ENCODE data around the gene VKORC1. TPM values are rescaled to one million over a fixed set of nuclear protein-coding genes. Genes with fewer than 3 reads are reported as not detected.

Gene VKORC1
- polyA plus RNA-seq, 1 of the 3 experiments (the other 2 are of a cell fraction): 434 TPM

DNA sequence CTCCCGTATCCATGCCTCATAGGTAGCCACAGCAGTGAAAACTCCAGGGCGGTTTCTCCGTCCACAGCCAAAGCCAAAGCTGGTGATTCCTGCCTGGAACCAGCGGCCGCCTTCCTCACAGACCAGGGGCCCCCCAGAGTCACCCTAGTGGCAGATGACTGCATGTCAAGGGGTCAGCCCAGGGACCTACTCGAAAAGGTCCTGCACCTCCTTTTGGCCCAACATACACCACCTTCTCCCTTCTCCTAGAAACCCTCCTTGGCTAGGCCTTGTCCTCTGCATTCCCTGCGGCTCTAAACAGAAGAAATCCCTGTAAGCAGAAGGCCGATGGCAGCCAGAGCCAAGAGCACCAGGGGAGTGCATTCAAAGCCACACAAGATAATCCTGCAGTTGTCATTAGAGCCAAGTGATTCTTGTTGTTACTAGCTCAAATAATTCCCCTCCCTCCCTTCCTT is 49.1 kb upstream of the VKORC1 start:
- Histone ChIP-seq H3K4me3 (ENCODE audit: low read depth in 2 of 2, low read length in 1 of 2) (no peak overlapping the region), H3K27me3 (ENCODE audit: insufficient read depth) (no peaks in the 10 kb centered on the region), H3K9me3 (no peaks in the 10 kb centered on the region), H4K20me1 (ENCODE audit: insufficient read depth) (no peaks in the 10 kb centered on the region), H3K9me2 (no peaks in the 10 kb centered on the region), H3K4me2 (no peak overlapping the region), H3K27ac (ENCODE audit: low read depth in 2 of 2, low read length in 1 of 2) (no peak overlapping the region), H3K4me1 (ENCODE audit: control insufficient read depth in 1 of 2, insufficient read depth in 2 of 2, low read depth in 1 of 2, low read length in 1 of 2) (peaks cover 12 to 18% of the 10 kb centered on the region in 2 experiments; a peak in 2 of 4 replicates), H3K9ac (no peak overlapping the region), H3K79me2 (ENCODE audit: insufficient read depth) (no peaks in the 10 kb centered on the region), H2AFZ (ENCODE audit: low read depth) (no peak overlapping the region), H3F3A (replicated peaks; ENCODE audit: insufficient read depth) (peaks cover 10% of the 10 kb centered on the region), H3K36me3 (replicated peaks in 1 of 2; ENCODE audit: control insufficient read depth in 1 of 2, insufficient read depth in 2 of 2, low read length in 1 of 2) (no peaks in the 10 kb centered on the region)
- DNase-seq: no peak
- POLR2A ChIA-PET: interaction anchor here (2.5 to 2.7 kb wide), 3 partner anchors 26 to 70 kb away, joined by 15 to 43 read pairs (median 24); partner anchors contain the start of genes FUS, KAT8, ZNF646 and ZNF668
- WGBS (ENCODE audit: low lambda C conversion rate): 95% methylated on average over 2 of the region's 8 CpGs
- CTCF ChIA-PET: interaction anchor here (0.6 to 4.6 kb wide), 16 partner anchors 8 to 327 kb away, joined by 3 to 38 read pairs (median 12); partner anchors contain the start of genes ARMC5, HSD3B7, KAT8 and PRSS36
- TF ChIP-seq TAF1 (IDR thresholded peaks at IDR 0.05; ENCODE audit: borderline replicate concordance, low read depth, low read length): no peak
- TF ChIP-seq, protein P1, sequence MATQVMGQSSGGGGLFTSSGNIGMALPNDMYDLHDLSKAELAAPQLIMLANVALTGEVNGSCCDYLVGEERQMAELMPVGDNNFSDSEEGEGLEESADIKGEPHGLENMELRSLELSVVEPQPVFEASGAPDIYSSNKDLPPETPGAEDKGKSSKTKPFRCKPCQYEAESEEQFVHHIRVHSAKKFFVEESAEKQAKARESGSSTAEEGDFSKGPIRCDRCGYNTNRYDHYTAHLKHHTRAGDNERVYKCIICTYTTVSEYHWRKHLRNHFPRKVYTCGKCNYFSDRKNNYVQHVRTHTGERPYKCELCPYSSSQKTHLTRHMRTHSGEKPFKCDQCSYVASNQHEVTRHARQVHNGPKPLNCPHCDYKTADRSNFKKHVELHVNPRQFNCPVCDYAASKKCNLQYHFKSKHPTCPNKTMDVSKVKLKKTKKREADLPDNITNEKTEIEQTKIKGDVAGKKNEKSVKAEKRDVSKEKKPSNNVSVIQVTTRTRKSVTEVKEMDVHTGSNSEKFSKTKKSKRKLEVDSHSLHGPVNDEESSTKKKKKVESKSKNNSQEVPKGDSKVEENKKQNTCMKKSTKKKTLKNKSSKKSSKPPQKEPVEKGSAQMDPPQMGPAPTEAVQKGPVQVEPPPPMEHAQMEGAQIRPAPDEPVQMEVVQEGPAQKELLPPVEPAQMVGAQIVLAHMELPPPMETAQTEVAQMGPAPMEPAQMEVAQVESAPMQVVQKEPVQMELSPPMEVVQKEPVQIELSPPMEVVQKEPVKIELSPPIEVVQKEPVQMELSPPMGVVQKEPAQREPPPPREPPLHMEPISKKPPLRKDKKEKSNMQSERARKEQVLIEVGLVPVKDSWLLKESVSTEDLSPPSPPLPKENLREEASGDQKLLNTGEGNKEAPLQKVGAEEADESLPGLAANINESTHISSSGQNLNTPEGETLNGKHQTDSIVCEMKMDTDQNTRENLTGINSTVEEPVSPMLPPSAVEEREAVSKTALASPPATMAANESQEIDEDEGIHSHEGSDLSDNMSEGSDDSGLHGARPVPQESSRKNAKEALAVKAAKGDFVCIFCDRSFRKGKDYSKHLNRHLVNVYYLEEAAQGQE (IDR thresholded peaks at IDR 0.05; ENCODE audit: low read depth, low read length): no peak
- TF ChIP-seq, protein P2, sequence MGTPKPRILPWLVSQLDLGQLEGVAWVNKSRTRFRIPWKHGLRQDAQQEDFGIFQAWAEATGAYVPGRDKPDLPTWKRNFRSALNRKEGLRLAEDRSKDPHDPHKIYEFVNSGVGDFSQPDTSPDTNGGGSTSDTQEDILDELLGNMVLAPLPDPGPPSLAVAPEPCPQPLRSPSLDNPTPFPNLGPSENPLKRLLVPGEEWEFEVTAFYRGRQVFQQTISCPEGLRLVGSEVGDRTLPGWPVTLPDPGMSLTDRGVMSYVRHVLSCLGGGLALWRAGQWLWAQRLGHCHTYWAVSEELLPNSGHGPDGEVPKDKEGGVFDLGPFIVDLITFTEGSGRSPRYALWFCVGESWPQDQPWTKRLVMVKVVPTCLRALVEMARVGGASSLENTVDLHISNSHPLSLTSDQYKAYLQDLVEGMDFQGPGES (IDR thresholded peaks at IDR 0.05; ENCODE audit: low read depth, low read length): no peak
- TF ChIP-seq, protein P3, sequence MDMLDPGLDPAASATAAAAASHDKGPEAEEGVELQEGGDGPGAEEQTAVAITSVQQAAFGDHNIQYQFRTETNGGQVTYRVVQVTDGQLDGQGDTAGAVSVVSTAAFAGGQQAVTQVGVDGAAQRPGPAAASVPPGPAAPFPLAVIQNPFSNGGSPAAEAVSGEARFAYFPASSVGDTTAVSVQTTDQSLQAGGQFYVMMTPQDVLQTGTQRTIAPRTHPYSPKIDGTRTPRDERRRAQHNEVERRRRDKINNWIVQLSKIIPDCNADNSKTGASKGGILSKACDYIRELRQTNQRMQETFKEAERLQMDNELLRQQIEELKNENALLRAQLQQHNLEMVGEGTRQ (IDR thresholded peaks at IDR 0.05; ENCODE audit: borderline replicate concordance, low read depth, low read length): no peak
- no peak for TF ChIP-seq FOXJ3 (CRISPR knock-in tag; IDR thresholded peaks at IDR 0.05)
- TF ChIP-seq, protein P4, sequence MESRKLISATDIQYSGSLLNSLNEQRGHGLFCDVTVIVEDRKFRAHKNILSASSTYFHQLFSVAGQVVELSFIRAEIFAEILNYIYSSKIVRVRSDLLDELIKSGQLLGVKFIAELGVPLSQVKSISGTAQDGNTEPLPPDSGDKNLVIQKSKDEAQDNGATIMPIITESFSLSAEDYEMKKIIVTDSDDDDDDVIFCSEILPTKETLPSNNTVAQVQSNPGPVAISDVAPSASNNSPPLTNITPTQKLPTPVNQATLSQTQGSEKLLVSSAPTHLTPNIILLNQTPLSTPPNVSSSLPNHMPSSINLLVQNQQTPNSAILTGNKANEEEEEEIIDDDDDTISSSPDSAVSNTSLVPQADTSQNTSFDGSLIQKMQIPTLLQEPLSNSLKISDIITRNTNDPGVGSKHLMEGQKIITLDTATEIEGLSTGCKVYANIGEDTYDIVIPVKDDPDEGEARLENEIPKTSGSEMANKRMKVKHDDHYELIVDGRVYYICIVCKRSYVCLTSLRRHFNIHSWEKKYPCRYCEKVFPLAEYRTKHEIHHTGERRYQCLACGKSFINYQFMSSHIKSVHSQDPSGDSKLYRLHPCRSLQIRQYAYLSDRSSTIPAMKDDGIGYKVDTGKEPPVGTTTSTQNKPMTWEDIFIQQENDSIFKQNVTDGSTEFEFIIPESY (IDR thresholded peaks at IDR 0.05; ENCODE audit: borderline replicate concordance, low read depth): no peak
- no peak for TF ChIP-seq MXI1 (IDR thresholded peaks at IDR 0.05; ENCODE audit: low read depth, low read length)
- no peak for TF ChIP-seq GATA2 (CRISPR knock-in tag; IDR thresholded peaks at IDR 0.05)
- TF ChIP-seq RFX5 (IDR thresholded peaks at IDR 0.05; ENCODE audit: low read length): no peak
- TF ChIP-seq MEF2A (IDR thresholded peaks at IDR 0.05; ENCODE audit: borderline replicate concordance, low read depth): no peak
- no peak for TF ChIP-seq TCF12 (IDR thresholded peaks at IDR 0.05)
- TF ChIP-seq, protein P5, sequence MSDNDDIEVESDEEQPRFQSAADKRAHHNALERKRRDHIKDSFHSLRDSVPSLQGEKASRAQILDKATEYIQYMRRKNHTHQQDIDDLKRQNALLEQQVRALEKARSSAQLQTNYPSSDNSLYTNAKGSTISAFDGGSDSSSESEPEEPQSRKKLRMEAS (IDR thresholded peaks at IDR 0.05; ENCODE audit: low read depth): no peak
- TF ChIP-seq RAD21 (IDR thresholded peaks at IDR 0.05; ENCODE audit: low read length): no peak
- TF ChIP-seq NFIC (IDR thresholded peaks at IDR 0.05; ENCODE audit: borderline replicate concordance): no peak
- TF ChIP-seq JUND (IDR thresholded peaks at IDR 0.05): no peak
- no peak for TF ChIP-seq SMC3 (IDR thresholded peaks at IDR 0.05; ENCODE audit: low read depth, low read length)

Measured in SK-N-SH (cell line).